Inferior parietal cortex (tissue), 1 donor: ENCODE results near the gene REC8.
A peak's percentile ranks its signal among the peaks of the same experiment; 100 is the strongest.

Source experiments
- DNase-seq: peaks from one replicate; pipeline ENCODE4 v3.0.0-alpha.2; 2016; ENCODE audit errors: extremely low spot score

The REC8 gene, protein sequence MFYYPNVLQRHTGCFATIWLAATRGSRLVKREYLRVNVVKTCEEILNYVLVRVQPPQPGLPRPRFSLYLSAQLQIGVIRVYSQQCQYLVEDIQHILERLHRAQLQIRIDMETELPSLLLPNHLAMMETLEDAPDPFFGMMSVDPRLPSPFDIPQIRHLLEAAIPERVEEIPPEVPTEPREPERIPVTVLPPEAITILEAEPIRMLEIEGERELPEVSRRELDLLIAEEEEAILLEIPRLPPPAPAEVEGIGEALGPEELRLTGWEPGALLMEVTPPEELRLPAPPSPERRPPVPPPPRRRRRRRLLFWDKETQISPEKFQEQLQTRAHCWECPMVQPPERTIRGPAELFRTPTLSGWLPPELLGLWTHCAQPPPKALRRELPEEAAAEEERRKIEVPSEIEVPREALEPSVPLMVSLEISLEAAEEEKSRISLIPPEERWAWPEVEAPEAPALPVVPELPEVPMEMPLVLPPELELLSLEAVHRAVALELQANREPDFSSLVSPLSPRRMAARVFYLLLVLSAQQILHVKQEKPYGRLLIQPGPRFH

DNA sequence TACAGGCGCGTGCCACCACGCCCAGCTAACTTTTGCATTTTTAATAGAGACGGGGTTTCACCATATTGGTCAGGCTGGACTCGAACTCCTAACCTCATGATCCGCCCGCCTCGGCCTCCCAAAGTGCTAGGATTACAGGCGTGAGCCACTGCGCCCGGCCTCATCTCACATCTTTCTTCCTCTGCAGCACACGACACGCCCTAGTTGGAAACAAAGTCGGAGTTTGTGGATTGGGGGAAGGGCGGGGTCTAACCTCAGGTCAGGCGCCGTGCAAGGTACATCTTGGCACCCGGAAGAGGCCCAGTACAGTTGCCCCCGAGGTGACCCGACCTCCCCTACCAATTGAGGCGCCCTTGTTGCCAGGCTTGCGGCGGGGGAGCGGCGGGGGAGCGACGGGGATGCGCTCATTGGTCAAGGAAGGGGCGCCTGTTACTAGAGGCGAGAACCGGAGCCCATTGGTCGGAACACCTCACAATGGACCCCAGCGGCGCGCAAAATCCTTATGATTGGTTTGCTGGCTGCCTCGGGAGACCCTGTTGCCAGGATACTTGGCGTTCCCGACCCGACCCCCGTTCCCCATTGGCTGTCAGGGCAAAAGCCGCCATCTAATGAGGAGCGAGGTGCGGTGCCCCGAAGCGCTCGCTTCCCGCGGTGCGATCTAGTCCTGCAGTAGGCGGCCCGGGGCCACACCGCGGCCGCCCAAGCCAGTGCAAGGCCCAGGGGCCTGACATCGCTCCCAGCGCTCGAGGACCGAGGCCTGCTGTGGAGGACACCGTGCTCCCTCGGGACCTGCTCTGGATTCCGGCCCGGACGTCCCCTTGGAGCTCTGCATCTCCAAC, at the start of gene REC8:
Gene REC8 (plus strand): TSS at position 659 of the 839 bp plus-strand sequence. CDS start 473 bp downstream, outside the sequence.
- peak; percentile 88 for DNase-seq

DNA sequence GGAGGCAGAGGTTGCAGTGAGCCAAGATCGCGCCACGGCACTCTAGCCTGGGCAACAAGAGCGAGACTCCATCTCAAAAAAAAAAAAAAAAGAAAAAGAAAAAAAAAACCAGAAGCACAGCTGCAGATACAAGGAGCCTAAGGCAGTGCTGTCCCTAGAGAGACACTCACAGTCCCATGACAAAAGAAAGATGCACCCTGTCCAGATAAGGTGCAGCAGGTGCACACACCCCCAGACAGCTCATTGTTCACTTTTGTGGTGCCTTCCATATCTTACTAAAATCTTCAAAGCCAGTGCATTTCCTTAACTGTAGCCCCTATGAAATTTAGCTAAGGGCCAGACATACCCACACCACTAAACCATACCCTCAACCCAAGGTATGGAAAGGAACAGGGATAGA, 49.5 kb upstream of the REC8 start:
- DNase-seq, result no peak

DNA sequence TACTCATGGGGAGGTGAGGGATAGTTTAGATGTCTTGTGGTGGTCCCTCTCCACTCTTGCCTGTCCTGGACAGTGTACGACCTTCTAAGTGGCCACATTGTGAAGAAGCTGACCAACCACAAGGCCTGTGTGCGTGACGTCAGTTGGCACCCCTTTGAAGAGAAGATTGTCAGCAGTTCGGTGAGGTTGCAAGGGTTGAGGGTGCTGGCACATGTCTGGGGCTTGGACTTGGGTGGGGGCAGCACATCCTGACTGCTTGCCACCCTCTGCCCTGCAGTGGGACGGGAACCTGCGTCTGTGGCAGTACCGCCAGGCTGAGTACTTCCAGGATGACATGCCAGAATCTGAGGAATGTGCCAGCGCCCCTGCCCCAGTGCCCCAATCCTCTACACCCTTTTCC, 49.0 kb upstream of the REC8 start:
- DNase-seq, result no peak

DNA sequence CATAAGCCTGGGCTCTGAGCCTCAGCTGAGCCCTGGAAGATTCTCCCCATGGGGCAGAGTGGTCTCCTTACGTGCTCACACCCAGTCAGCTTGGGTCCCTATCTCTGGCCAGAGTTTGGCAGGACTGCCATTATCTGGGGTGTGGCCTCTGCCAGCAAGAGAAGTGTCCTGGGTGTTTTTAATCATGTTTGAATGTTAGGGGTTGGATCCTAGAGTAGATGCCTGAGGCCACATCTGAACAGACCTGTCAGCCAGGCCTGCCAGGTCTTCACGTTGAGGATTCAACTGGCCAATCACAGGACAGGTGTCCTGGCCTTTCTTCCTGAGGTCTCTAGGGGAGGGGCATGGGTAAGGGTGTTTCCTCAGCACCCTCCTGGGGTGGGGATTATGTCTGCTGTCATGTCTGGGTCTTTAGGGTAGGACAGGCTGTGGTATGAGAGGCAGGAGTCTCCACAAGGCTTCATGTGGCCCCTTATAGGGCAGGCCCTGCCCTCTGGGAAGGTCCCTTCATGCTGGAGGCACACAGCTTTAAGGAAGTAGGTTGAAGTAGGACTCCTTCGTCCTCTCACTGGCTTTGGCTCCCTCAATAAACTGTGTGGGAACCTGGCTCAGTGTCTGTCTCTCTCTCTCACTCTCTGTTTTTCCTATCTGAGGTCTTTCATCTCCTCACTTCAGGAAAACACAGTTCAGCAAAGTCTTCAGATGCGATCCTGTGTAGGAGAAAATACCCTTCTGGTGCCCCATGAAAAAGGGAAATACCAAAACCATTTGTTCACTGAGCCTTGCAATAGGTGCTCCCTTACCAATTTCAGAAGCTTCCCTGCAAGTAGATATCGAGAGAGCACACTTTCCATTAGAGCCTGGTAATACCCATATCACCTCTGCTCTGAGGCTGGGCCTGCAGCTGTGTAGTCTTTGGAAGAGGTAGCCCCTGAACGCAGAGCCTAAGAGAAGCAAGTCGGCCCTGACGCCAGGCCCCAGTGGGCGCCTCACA, 48.2 kb upstream of the REC8 start:
- no peak for DNase-seq

DNA sequence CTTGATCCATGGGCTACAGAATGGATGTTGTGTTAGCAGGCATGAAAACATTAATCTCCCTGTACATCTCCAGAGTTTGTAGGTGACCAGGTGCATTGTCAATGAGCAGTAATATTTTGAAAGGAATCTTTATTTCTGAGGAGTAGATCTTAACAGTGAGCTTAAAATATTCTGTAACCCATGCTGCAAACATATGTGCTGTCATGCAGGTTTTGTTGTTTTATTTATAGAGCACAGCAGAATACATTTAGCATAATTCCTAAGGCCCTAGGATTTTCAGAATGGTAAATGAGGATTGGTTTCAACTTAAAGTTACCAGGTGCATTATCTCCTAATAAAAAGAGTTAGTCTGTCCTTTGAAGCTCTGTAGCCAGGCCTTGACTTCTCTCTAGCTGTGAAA, 44.9 kb upstream of the REC8 start:
- no peak for DNase-seq

DNA sequence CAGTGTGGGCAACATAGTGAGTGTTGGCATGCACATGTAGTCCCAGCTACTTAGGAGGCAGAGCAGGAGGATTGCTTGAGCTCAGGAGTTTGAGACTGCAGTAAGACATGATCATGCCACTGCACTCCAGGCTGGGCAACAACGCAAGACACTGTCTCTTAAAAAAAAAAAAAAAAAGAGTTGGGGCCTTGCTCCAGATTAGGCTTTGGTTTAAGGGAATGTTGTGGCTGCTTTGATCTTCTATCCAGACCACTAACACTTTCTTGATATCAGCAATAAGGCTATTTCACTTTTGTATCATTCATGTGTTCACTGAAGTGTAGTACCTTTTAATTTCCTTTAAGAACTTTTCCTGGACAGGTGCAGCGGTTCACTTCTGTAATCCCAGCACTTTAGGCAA, 44.2 kb upstream of the REC8 start:
- no peak for DNase-seq

DNA sequence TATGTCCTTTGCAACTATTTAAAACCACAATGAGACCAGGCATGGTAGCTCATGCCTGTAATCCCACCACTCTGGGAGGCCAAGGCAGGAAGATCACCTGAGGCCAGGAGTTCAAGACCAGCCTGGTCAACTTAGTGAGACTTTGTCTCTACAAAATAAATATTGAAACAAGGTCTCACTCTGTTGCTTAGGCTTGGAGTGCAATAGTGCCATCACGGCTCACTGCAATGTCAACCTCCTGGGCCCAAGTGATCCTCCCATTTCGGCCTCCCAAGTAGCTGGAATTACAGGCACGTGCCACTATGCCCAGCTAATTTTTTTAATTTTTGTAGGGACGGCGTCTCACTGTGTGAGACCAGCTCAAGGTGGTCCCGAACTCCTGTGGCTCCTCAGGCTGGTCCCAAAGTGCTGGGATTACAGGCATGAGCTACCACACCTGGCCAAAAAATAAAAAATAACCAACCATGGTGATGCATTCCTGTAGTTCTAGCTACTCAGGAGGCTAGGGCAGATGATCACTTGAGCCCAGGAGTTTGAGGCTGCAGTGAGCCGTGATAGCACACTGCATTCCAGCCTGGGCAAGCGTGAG, 42.4 kb upstream of the REC8 start:
- no peak for DNase-seq

DNA sequence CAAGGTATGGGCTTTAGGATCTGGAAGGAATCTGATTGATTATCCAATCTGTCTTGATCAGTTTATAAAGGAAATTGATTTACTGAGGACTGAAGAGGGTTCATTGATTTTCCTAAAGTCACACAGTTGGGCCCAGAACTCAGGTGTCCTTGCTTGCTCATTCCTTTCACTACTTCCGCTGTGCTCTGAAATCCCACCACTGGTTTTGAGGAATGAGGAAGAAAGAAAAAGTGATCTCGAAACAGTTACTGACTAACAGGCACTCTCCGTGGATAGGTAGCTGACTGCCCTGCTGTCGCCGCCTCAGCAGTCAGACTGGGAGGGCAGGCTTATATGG, 41.5 kb upstream of the REC8 start, which contains the start of gene FITM1:
Gene FITM1 (plus strand): TSS at position 280 of the 337 bp plus-strand sequence. CDS start 905 bp downstream, outside the sequence.
- no peak for DNase-seq

DNA sequence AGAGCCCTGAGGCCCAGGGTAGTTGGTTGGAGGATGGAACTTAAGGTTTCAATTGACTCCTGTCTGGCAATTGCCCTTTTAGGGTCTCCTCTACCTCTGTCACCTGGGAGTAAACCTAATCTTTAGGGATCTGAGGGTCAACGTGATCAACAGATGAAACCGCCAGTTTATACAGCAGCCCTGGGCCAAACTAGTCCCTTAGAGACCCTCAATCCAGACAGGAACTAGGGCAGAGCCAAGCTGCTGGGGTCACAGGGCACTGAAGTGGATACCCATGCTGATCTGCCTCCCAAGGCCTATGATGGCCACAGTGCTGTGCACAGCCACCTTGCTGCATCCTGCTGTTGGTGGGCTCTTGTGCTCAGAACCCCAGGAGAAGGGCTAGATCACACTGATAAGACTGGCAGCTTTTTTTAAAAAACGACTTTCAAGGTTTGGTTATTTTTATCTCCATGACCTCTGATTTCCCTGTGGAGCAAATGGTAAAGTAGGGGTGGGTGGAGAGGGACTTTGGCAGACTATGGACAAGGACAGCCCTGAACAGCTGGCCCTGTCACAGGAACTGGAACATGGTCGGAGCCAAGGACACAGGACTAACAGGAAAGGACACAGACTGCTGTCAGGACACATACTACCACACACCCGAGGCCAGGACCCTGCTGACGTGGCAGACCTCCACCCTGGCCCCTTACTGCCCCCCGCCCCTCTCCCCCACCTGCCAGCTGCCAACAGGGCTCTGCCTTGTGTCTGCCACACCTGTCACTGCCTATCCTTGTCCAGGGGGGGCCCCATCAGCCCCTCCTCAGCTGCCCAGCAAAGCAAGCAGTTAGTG, 40.9 kb upstream of the REC8 start:
- no peak for DNase-seq

DNA sequence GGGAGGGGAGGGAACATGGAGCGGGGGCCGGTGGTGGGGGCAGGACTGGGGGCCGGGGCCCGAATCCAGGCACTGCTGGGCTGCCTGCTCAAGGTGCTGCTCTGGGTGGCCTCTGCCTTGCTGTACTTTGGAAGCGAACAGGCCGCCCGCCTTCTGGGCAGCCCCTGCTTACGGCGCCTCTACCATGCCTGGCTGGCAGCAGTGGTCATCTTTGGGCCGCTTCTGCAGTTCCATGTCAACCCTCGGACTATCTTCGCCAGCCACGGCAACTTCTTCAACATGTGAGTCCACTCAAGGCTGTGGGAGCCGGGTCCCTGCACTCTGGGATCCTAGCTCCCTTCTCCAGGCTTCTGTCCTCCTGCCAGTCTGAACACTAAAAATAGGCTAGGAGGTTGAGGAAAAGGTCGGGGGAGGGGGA, 40.3 kb upstream of the REC8 start:
- DNase-seq, result no peak

DNA sequence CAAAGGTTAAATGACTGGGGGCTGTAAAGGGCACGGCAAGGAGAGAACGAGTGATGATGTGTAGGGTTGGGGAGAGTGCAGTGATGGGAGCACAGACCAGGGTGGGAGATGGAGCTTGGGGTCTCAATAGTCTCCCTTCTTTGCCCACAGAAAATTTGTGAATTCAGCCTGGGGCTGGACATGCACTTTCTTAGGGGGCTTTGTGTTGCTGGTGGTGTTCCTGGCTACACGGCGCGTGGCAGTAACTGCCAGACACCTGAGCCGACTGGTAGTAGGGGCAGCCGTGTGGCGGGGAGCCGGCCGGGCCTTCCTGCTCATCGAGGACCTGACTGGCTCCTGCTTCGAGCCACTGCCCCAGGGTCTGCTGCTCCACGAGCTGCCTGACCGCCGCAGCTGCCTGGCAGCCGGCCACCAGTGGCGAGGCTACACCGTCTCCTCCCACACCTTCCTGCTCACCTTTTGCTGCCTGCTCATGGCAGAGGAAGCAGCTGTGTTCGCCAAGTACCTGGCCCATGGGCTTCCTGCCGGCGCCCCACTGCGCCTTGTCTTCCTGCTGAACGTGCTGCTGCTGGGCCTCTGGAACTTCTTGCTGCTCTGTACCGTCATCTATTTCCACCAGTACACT, 39.7 kb upstream of the REC8 start:
- DNase-seq, result no peak

DNA sequence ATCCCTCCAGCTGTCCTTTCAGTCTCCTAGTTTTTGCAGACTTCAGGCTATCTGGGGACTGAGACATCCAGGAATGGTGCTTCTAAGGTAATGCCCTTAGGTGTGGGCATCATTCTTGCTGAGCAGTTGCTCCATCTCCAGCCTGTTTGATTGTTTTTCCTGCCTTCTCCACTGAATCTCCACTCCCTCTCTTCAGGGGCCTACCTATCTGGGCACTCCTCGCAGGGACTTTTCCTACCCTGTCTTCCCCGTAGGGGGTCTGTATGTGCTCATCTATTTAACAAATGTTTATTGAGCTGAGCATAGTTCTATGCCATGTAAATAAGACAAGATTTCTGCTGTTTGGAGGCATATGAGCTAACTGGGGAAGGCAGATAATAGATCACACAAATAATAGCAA, 38.9 kb upstream of the REC8 start:
- DNase-seq, result no peak

DNA sequence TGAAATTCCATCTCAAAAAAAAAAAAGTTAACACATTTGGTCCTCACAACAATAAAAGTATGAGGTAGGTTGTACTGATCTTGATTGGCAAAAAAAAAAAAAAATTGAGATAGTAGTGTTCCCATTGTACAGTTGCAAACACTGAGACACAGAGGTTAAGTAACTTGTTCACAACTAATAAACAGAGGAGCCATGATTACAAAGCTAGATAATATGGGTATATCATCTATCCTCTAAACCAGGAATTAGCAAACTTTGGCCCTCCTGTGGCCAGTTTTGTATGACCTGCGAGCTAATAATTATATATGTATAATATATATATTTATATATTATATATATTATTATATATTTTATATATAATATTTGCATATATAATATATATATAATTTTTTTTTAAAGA, 38.1 kb upstream of the REC8 start:
- DNase-seq, result no peak

DNA sequence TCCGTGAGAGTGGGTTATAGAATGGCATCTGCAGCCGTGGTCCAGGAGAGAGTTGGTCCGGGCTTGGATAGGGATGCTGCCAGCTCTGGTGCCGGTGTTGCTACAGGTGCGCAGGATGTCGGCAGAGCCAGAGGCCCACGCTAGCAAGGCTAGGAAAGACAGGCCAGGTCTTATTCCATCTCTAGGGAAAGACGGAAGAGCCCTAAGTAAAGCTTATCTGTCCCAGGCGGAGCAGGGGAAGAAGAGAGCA, 36.4 kb upstream of the REC8 start:
- DNase-seq, result no peak

DNA sequence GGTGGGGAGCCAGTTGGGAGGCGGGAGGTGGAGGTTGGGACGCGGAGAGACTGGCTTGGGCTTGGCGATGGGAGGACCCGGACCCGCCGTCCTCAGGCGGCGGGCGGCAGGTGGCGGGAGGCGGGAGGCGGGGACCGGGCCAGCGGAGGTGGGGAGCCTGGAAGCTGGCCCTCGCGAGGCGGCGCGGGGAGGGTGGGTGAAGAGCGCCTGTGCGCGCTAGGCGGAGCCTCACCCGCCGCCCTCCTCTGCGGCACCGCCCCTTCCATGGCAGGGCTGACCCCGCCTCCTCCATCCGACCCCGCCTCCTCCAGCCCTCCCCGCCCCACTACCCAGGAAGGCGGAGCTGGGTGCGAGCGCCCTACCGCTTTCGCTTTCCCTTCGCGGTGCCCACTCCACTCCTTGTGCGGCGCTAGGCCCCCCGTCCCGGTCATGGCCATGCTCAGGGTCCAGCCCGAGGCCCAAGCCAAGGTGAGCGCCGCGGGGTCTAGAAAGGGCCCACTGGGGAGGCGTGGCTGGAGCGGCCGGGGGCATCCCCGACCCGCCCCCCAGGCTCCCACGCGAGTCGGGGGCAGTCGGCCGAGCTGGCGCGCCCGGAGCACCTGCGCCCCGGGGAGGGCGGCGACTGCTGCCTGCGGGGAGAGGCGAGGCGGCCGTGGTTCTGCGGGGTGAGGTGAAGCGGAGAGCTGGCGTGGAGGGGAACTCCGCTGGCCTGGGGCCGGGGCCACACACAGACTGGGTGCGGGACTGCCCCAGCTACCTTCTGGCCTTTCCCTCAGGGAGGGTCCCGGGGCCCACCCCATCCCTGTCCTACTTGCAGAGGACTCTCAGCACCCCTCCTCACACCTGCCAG, 35.8 kb upstream of the REC8 start, which contains the start of gene PSME1:
Gene PSME1 (plus strand): TSS at position 361 of the 850 bp plus-strand sequence. CDS start 69 bp downstream, at position 430.
- DNase-seq, result peak; percentile 83

DNA sequence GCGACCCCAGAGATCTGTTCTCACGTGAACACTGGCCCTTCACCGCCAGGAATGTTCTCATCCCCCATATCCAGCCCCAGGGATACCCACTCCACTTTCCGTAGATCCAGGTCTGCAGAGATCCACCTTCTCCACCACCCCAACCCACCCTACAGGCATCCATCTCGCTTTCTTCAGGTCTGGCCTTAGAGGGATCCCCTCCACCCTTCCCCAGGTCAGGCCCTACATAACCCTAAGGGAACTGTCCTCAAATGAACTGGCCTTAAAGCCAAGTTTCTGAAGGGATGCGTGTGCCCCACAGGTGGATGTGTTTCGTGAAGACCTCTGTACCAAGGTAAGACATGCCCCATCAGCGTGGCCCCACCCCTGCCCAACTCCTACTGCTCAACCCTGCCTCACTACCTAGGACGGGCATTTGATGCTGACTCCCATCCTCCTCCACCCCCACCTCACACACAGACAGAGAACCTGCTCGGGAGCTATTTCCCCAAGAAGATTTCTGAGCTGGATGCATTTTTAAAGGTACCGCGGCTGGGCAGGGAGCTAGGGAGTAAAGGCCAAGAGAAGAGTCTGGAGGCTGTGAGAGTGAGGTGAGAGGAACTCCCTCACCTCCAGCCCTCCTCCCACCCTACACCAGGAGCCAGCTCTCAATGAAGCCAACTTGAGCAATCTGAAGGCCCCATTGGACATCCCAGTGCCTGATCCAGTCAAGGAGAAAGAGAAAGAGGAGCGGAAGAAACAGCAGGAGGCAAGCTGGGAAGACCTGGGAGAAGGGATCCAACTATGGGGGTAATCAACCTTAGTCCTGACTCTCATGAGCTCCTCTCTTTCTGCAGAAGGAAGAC, 35.0 kb upstream of the REC8 start:
- no peak for DNase-seq

DNA sequence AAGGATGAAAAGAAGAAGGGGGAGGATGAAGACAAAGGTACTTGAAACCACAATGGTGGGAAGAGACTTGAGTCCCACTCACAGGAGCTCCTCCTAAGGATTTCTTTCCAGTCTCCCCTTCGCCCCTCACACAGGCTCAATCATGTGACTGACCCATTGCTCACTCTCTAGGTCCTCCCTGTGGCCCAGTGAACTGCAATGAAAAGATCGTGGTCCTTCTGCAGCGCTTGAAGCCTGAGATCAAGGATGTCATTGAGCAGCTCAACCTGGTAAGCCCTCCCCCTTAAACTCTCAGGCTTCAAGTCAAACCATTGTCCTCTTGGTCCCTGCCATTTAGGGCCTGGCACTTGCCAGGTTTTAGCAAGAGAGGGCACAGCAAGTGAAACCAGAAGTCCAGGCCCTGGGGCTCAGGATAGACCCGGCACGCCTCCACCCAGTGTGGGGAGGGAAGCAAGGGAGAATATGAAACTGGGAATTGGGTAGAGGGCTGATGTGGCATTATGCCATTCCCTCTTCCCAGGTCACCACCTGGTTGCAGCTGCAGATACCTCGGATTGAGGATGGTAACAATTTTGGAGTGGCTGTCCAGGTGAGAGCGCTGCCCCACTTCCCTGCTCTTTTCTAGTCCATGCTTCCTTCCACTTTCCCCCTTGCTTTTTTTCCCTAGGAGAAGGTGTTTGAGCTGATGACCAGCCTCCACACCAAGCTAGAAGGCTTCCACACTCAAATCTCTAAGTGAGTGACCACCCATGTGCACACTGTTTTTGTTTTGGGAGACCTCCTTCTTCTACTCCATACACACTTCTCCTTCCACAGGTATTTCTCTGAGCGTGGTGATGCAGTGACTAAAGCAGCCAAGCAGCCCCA, 34.1 kb upstream of the REC8 start:
- DNase-seq, result no peak
